Measurements from ENCODE around the gene CCSAP. TPM values are rescaled to one million over a fixed set of nuclear protein-coding genes. Genes with fewer than 3 reads are reported as not detected.

Gene CCSAP
- total RNA-seq, 1 experiment from 2014 or later = 7.9 TPM

GRCh38 chr1:229273507-229274232, 69.2 kb downstream of the CCSAP start:
- no peak for DNase-seq (ENCODE audit: low spot score)
- in situ Hi-C loops (cut with HindIII; ENCODE audit: low sequenced_read_pairs) = loop anchor here (25.0 kb wide), 1 partner anchor 189 kb away; no protein-coding TSS in a partner anchor

GRCh38 chr1:229272164-229273158, 70.4 kb downstream of the CCSAP start:
- in situ Hi-C loops (cut with HindIII; ENCODE audit: low sequenced_read_pairs) = loop anchor here (25.0 kb wide), 1 partner anchor 190 kb away; no protein-coding TSS in a partner anchor
- peak; percentile 90 for DNase-seq (ENCODE audit: low spot score)

- in situ Hi-C loops (cut with HindIII; ENCODE audit: low sequenced_read_pairs) = loop anchor here (25.0 kb wide), 1 partner anchor 191 kb away; no protein-coding TSS in a partner anchor
- peak; percentile 40 for DNase-seq (ENCODE audit: low spot score)
These were observed 71.2 kb downstream of the CCSAP start for GRCh38 chr1:229271448-229272159.

Other genes starting within 250 kb of the CCSAP start
- gene RAB4A, start 71.9 kb downstream of the CCSAP start, total RNA-seq (2014; rRNA removed; shearing (Covaris generic)) = 78.3 and 99.2 TPM in 2 replicates
- gene ACTA1, start 91.0 kb upstream of the CCSAP start, total RNA-seq (2014; rRNA removed; shearing (Covaris generic)) = not detected in 2 replicates
- 40.2 and 51.4 TPM in 2 replicates for gene NUP133, start 165.3 kb upstream of the CCSAP start, total RNA-seq (2014; rRNA removed; shearing (Covaris generic))
- gene ABCB10, start 215.7 kb upstream of the CCSAP start, total RNA-seq (2014; rRNA removed; shearing (Covaris generic)) = 16.8 and 19.8 TPM in 2 replicates